Measurements from ENCODE around the gene PIK3CA. TPM values are rescaled to one million over a fixed set of nuclear protein-coding genes. Genes with fewer than 3 reads are reported as not detected.
"Not testable (repeated sequence)": the region's sequence is repeated elsewhere in the genome, so short reads cannot be mapped to it uniquely, and the experiment has no call there.

Gene PIK3CA
- total RNA-seq, 1 experiment from 2014 or later: 12.0 TPM

DNA sequence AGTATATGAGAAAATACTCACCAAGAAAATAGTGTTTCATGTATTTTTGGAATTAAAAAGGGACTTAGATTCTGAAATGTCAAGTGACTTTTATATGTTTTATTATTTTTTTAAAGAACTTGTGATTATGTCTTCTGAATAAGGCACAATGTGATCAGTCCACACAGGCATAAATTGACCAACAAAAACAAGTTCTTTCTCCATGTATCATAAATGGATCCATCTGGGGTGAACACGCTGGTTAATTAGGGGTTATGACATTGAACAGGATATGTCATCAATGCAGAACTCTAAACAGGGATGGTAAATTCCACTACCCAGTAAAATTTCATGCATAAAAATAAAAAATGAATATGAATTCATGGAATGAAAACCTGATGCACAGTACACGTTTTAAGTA, 31.3 kb upstream of the PIK3CA start:
- H2BK12ac ChIP-seq (ENCODE audit: insufficient read length, low read depth, low read length): no peak overlapping the region
- H2BK20ac ChIP-seq (ENCODE audit: low read depth, low read length, poor library complexity, severe bottlenecking): no peak overlapping the region
- H2AFZ ChIP-seq (ENCODE audit: low read length): no peak overlapping the region
- TF ChIP-seq, protein P1, sequence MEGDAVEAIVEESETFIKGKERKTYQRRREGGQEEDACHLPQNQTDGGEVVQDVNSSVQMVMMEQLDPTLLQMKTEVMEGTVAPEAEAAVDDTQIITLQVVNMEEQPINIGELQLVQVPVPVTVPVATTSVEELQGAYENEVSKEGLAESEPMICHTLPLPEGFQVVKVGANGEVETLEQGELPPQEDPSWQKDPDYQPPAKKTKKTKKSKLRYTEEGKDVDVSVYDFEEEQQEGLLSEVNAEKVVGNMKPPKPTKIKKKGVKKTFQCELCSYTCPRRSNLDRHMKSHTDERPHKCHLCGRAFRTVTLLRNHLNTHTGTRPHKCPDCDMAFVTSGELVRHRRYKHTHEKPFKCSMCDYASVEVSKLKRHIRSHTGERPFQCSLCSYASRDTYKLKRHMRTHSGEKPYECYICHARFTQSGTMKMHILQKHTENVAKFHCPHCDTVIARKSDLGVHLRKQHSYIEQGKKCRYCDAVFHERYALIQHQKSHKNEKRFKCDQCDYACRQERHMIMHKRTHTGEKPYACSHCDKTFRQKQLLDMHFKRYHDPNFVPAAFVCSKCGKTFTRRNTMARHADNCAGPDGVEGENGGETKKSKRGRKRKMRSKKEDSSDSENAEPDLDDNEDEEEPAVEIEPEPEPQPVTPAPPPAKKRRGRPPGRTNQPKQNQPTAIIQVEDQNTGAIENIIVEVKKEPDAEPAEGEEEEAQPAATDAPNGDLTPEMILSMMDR (conservative IDR thresholded peaks at IDR 0.05): no peak
- H3K27ac ChIP-seq (ENCODE audit: insufficient read length, low read depth, low read length): no peak overlapping the region
- no peak overlapping the region for H3K56ac ChIP-seq (ENCODE audit: insufficient read length, low read depth, low read length)
- H3K4me1 Mint-ChIP-seq: no peaks in the 10 kb centered on the region
- no peak overlapping the region for H2BK120ac ChIP-seq (ENCODE audit: low read depth, low read length, poor library complexity, severe bottlenecking)
- DNase-seq: no peak
- H3K79me1 ChIP-seq (ENCODE audit: insufficient read depth, low read depth, low read length, poor library complexity, severe bottlenecking): no peaks in the 10 kb centered on the region
- H3K9me3 Mint-ChIP-seq: peaks cover 15 to 18% of the 10 kb centered on the region in 2 experiments
- no peak overlapping the region for H3K4ac ChIP-seq (ENCODE audit: low read depth, low read length)
- no peak overlapping the region for H4K5ac ChIP-seq (ENCODE audit: insufficient read length, low read depth, low read length)
- no peak overlapping the region for H2BK5ac ChIP-seq (ENCODE audit: insufficient read length, low read length)
- H2AK5ac ChIP-seq (ENCODE audit: insufficient read length, low read length): no peak overlapping the region
- H3T11ph ChIP-seq (ENCODE audit: low read length): no peak overlapping the region
- no peak overlapping the region for H3K18ac ChIP-seq (ENCODE audit: insufficient read length, low read depth, low read length)
- no peaks in the 10 kb centered on the region for H3K79me2 ChIP-seq (ENCODE audit: insufficient read depth, low read length)
- no peak overlapping the region for H3K27ac Mint-ChIP-seq
- H3K9ac ChIP-seq (ENCODE audit: extremely low read depth, insufficient read length, low read length): no peak overlapping the region
- no peak overlapping the region for H2BK15ac ChIP-seq (ENCODE audit: low read depth, low read length)
- H3K4me2 ChIP-seq (ENCODE audit: insufficient read depth, insufficient read length, low read length): no peak overlapping the region
- H4K91ac ChIP-seq (ENCODE audit: insufficient read length, low read depth, low read length): no peak overlapping the region
- no CpG with 5 or more reads among the region's 2 CpGs for WGBS (ENCODE audit: extremely low coverage, insufficient read length, low lambda C conversion rate)
- no peaks in the 10 kb centered on the region for H4K20me1 ChIP-seq (ENCODE audit: control insufficient read depth, insufficient read depth, insufficient read length)
- H3K23me2 ChIP-seq (ENCODE audit: insufficient read length, low read depth, low read length, poor library complexity, severe bottlenecking): no peaks in the 10 kb centered on the region
- H3K23ac ChIP-seq (ENCODE audit: insufficient read length, low read depth, low read length): no peak overlapping the region
- no peaks in the 10 kb centered on the region for H3K4me1 ChIP-seq (ENCODE audit: insufficient read depth, low read length)
- no peaks in the 10 kb centered on the region for H3K27me3 ChIP-seq (ENCODE audit: insufficient read depth, low read length)
- no peaks in the 10 kb centered on the region for H3K9me3 ChIP-seq (ENCODE audit: control insufficient read depth, low read depth, low read length)
- no peak overlapping the region for H3K4me3 Mint-ChIP-seq
- no peak overlapping the region for H4K8ac ChIP-seq (replicated peaks; ENCODE audit: insufficient read length, low read depth, low read length)
- H3K36me3 Mint-ChIP-seq (ENCODE audit: insufficient read depth in 1 of 3, low read depth in 3 of 3): peaks cover 3 to 14% (median 6%) of the 10 kb centered on the region in 3 experiments
- no peaks in the 10 kb centered on the region for H3K27me3 Mint-ChIP-seq (ENCODE audit: low read depth)
- H3K14ac ChIP-seq (ENCODE audit: insufficient read depth, low read length): no peak overlapping the region

DNA sequence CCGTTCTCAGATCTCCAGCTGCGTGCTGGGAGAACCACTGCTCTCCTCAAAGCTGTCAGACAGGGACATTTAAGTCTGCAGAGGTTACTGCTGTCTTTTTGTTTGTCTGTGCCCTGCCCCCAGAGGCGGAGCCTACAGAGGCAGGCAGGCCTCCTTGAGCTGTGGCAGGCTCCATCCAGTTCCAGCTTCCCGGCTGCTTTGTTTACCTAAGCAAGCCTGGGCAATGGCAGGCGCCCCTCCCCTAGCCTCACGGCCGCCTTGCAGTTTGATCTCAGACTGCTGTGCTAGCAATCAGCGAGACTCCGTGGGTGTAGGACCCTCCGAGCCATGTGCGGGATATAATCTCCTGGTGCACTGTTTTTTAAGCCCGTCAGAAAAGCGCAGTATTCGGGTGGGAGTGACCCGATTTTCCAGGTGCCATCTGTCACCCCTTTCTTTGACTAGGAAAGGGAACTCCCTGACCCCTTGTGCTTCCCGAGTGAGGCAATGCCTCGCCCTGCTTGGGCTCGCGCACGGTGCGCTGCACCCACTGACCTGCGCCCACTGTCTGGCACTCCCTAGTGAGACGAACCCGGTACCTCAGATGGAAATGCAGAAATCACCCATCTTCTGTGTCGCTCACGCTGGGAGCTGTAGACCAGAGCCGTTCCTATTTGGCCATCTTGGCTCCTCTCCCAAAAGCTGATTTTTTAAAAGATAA, 15.8 kb upstream of the PIK3CA start:
- H4K20me1 ChIP-seq (ENCODE audit: control insufficient read depth, insufficient read depth, insufficient read length); H4K5ac ChIP-seq (ENCODE audit: insufficient read length, low read depth, low read length); H2AFZ ChIP-seq (ENCODE audit: low read length); H3K14ac ChIP-seq (ENCODE audit: insufficient read depth, low read length); H2BK20ac ChIP-seq (ENCODE audit: low read depth, low read length, poor library complexity, severe bottlenecking); H3K9ac ChIP-seq (ENCODE audit: extremely low read depth, insufficient read length, low read length); H3T11ph ChIP-seq (ENCODE audit: low read length); H3K18ac ChIP-seq (ENCODE audit: insufficient read length, low read depth, low read length); H2BK12ac ChIP-seq (ENCODE audit: insufficient read length, low read depth, low read length); H3K79me1 ChIP-seq (ENCODE audit: insufficient read depth, low read depth, low read length, poor library complexity, severe bottlenecking); H3K23me2 ChIP-seq (ENCODE audit: insufficient read length, low read depth, low read length, poor library complexity, severe bottlenecking); H2BK120ac ChIP-seq (ENCODE audit: low read depth, low read length, poor library complexity, severe bottlenecking); H3K27me3 Mint-ChIP-seq (ENCODE audit: low read depth); H2BK5ac ChIP-seq (ENCODE audit: insufficient read length, low read length); H3K9me3 ChIP-seq (ENCODE audit: control insufficient read depth, low read depth, low read length); H3K23ac ChIP-seq (ENCODE audit: insufficient read length, low read depth, low read length); H4K91ac ChIP-seq (ENCODE audit: insufficient read length, low read depth, low read length); H3K4me1 Mint-ChIP-seq; H2AK5ac ChIP-seq (ENCODE audit: insufficient read length, low read length); H3K27me3 ChIP-seq (ENCODE audit: insufficient read depth, low read length); H3K27ac Mint-ChIP-seq; H3K79me2 ChIP-seq (ENCODE audit: insufficient read depth, low read length); H4K8ac ChIP-seq (replicated peaks; ENCODE audit: insufficient read length, low read depth, low read length); H3K4me2 ChIP-seq (ENCODE audit: insufficient read depth, insufficient read length, low read length); H3K4ac ChIP-seq (ENCODE audit: low read depth, low read length); H3K27ac ChIP-seq (ENCODE audit: insufficient read length, low read depth, low read length); H3K56ac ChIP-seq (ENCODE audit: insufficient read length, low read depth, low read length); H3K4me1 ChIP-seq (ENCODE audit: insufficient read depth, low read length); H2BK15ac ChIP-seq (ENCODE audit: low read depth, low read length): not testable (repeated sequence)
- Mint-ChIP-seq H3K4me3 (peak overlapping the region in 1 of 2 experiments; percentile 38; a peak in 2 of 5 replicates), H3K9me3 (peaks cover 7 to 12% of the 10 kb centered on the region in 2 experiments), H3K36me3 (ENCODE audit: insufficient read depth in 1 of 3, low read depth in 3 of 3) (peaks cover 0 to 11% (median 3%) of the 10 kb centered on the region in 3 experiments; a peak in 3 of 7 replicates)
- DNase-seq: peak; percentile 54
- WGBS (ENCODE audit: extremely low coverage, insufficient read length, low lambda C conversion rate): no CpG with 5 or more reads among the region's 27 CpGs

Data from H9 (cell line).